ENCODE measurements around the gene RNF213.

Gene RNF213

GRCh38 chr17:80265205-80266068 lies 4.8 kb downstream of the RNF213 start:
- peaks cover 34% of the 10 kb centered on the region for H3K4me1 ChIP-seq (ENCODE audit: insufficient read depth, low read length, poor library complexity, severe bottlenecking)
- no peaks in the 10 kb centered on the region for H3K9me2 ChIP-seq (replicated peaks; ENCODE audit: low read depth, low read length)
- H3K4me2 ChIP-seq (ENCODE audit: low read depth, low read length, poor library complexity, severe bottlenecking): peak overlapping the region; percentile 95
- H4K20me1 ChIP-seq (ENCODE audit: insufficient read depth, low read length, poor library complexity, severe bottlenecking): peaks cover 7% of the 10 kb centered on the region
- no peaks in the 10 kb centered on the region for H3K36me3 ChIP-seq (ENCODE audit: insufficient read depth, low read length)
- H2AFZ ChIP-seq (ENCODE audit: low read length): no peak overlapping the region
- TF ChIP-seq CTCF (conservative IDR thresholded peaks at IDR 0.05; ENCODE audit: low read length) (no peak), EZH2phosphoT487 (IDR thresholded peaks at IDR 0.05; ENCODE audit: borderline replicate concordance) (no peak)
- H3F3A ChIP-seq (ENCODE audit: low read depth): no peaks in the 10 kb centered on the region; the same call in 1 of the 2 replicates
- peak overlapping the region; percentile 79 for H3K9ac ChIP-seq (ENCODE audit: low read depth, low read length, poor library complexity, severe bottlenecking)
- H3K9me3 ChIP-seq (ENCODE audit: insufficient read depth, low read depth, low read length): no peaks in the 10 kb centered on the region
- no peaks in the 10 kb centered on the region for H3K27me3 ChIP-seq (ENCODE audit: insufficient read depth, low read length, poor library complexity, severe bottlenecking)
- peaks cover 42% of the 10 kb centered on the region for H3K79me2 ChIP-seq (ENCODE audit: insufficient read depth, low read length)
- H3K4me3 ChIP-seq (ENCODE audit: low read length, poor library complexity, severe bottlenecking): peak overlapping the region; percentile 87

GRCh38 chr17:80267391-80267790 lies 6.7 kb downstream of the RNF213 start:
- H3K9me2 ChIP-seq (replicated peaks; ENCODE audit: low read depth, low read length): no peaks in the 10 kb centered on the region
- H3K79me2 ChIP-seq (ENCODE audit: insufficient read depth, low read length): peaks cover 33% of the 10 kb centered on the region
- no peak overlapping the region for H3K4me2 ChIP-seq (ENCODE audit: low read depth, low read length, poor library complexity, severe bottlenecking)
- H3K36me3 ChIP-seq (ENCODE audit: insufficient read depth, low read length): no peaks in the 10 kb centered on the region
- H4K20me1 ChIP-seq (ENCODE audit: insufficient read depth, low read length, poor library complexity, severe bottlenecking): no peaks in the 10 kb centered on the region
- peaks cover 26% of the 10 kb centered on the region for H3K4me1 ChIP-seq (ENCODE audit: insufficient read depth, low read length, poor library complexity, severe bottlenecking)
- TF ChIP-seq EZH2phosphoT487 (IDR thresholded peaks at IDR 0.05; ENCODE audit: borderline replicate concordance): no peak
- TF ChIP-seq CTCF (conservative IDR thresholded peaks at IDR 0.05; ENCODE audit: low read length): no peak
- no peak overlapping the region for H3K4me3 ChIP-seq (ENCODE audit: low read length, poor library complexity, severe bottlenecking)
- H3K27me3 ChIP-seq (ENCODE audit: insufficient read depth, low read length, poor library complexity, severe bottlenecking): no peaks in the 10 kb centered on the region
- H3F3A ChIP-seq (ENCODE audit: low read depth): no peaks in the 10 kb centered on the region
- no peaks in the 10 kb centered on the region for H3K9me3 ChIP-seq (ENCODE audit: insufficient read depth, low read depth, low read length)
- no peak overlapping the region for H2AFZ ChIP-seq (ENCODE audit: low read length)
- H3K9ac ChIP-seq (ENCODE audit: low read depth, low read length, poor library complexity, severe bottlenecking): no peak overlapping the region

- no peak overlapping the region for H3K4me2 ChIP-seq (ENCODE audit: low read depth, low read length, poor library complexity, severe bottlenecking)
- H3K9me2 ChIP-seq (replicated peaks; ENCODE audit: low read depth, low read length): no peaks in the 10 kb centered on the region
- H3K9ac ChIP-seq (ENCODE audit: low read depth, low read length, poor library complexity, severe bottlenecking): no peak overlapping the region
- H3K27me3 ChIP-seq (ENCODE audit: insufficient read depth, low read length, poor library complexity, severe bottlenecking): no peaks in the 10 kb centered on the region
- peaks cover 29% of the 10 kb centered on the region for H3K79me2 ChIP-seq (ENCODE audit: insufficient read depth, low read length)
- no peak overlapping the region for H2AFZ ChIP-seq (ENCODE audit: low read length)
- no peak overlapping the region for H3K4me3 ChIP-seq (ENCODE audit: low read length, poor library complexity, severe bottlenecking)
- TF ChIP-seq CTCF (conservative IDR thresholded peaks at IDR 0.05; ENCODE audit: low read length) (no peak), EZH2phosphoT487 (IDR thresholded peaks at IDR 0.05; ENCODE audit: borderline replicate concordance) (no peak)
- peaks cover 19% of the 10 kb centered on the region for H3K4me1 ChIP-seq (ENCODE audit: insufficient read depth, low read length, poor library complexity, severe bottlenecking)
- H3K9me3 ChIP-seq (ENCODE audit: insufficient read depth, low read depth, low read length): no peaks in the 10 kb centered on the region
- H4K20me1 ChIP-seq (ENCODE audit: insufficient read depth, low read length, poor library complexity, severe bottlenecking): no peaks in the 10 kb centered on the region
- H3K36me3 ChIP-seq (ENCODE audit: insufficient read depth, low read length): no peaks in the 10 kb centered on the region; the same call in 1 of the 2 replicates
- H3F3A ChIP-seq (ENCODE audit: low read depth): no peaks in the 10 kb centered on the region
Observed at GRCh38 chr17:80268427-80268826, 7.8 kb downstream of the RNF213 start.
